Fibroblast of lung (primary cell): Measurements from ENCODE around the gene HEMK1. TPM values are rescaled to one million over a fixed set of nuclear protein-coding genes. Genes with fewer than 3 reads are reported as not detected.

Experiments used
- DNase-seq, 2 donors: peaks; one replicate each; pipeline versions ENCODE4 v3.0.0 to v3.0.0-alpha.2; 2010; ENCODE audit warnings: low read depth in 2 of 2
- H2AFZ ChIP-seq: 2 replicates; pipeline ENCODE4 v1.5.1; 2012; ENCODE audit warnings: low read length, control low read depth, inconsistent platforms
- H3K27ac ChIP-seq: 2 replicates; pipeline ENCODE4 v1.5.1; 2011; ENCODE audit warnings: low read length, control low read depth; ENCODE audit not compliant: insufficient read depth
- H3K27me3 ChIP-seq: 2 replicates; pipeline ENCODE4 v1.5.1; 2011; ENCODE audit warnings: mild to moderate bottlenecking, low read length; ENCODE audit not compliant: control insufficient read depth, insufficient read depth
- H3K36me3 ChIP-seq: 2 replicates; pipeline ENCODE4 v1.5.1; 2011; ENCODE audit warnings: low read length; ENCODE audit not compliant: control insufficient read depth, insufficient read depth
- H3K4me1 ChIP-seq: 2 replicates; pipeline ENCODE4 v1.5.1; 2011; ENCODE audit warnings: low read length; ENCODE audit not compliant: control insufficient read depth, insufficient read depth; ENCODE audit errors: extremely low read depth
- H3K4me2 ChIP-seq: 2 replicates; pipeline ENCODE4 v1.5.1; 2011; ENCODE audit warnings: low read length, control low read depth; ENCODE audit not compliant: insufficient read depth; ENCODE audit errors: extremely low read depth
- H3K4me3 ChIP-seq, 4 experiments: fragments of 200-600 bp in 1 of 4; sonication (generic) in 1 of 4; replicated peaks in 1 of 4; 2 replicates each; pipeline ENCODE4 v1.5.1; 2011 to 2016; ENCODE audit warnings: low read length in 4 of 4, low read depth in 3 of 4, mild to moderate bottlenecking in 3 of 4, control low read depth in 2 of 4, inconsistent platforms in 1 of 4, mixed read lengths in 1 of 4; ENCODE audit not compliant: insufficient read depth in 1 of 4; ENCODE audit errors: control extremely low read depth in 1 of 4
- H3K79me2 ChIP-seq: 2 replicates; pipeline ENCODE4 v1.5.1; 2012; ENCODE audit warnings: mild to moderate bottlenecking, low read length, inconsistent platforms; ENCODE audit not compliant: control insufficient read depth, insufficient read depth
- H3K9ac ChIP-seq: 2 replicates; pipeline ENCODE4 v1.5.1; 2011; ENCODE audit warnings: mild to moderate bottlenecking, low read length, control low read depth; ENCODE audit not compliant: insufficient read depth
- H3K9me3 ChIP-seq: 2 replicates; pipeline ENCODE4 v1.5.1; 2012; ENCODE audit warnings: low read depth, low read length; ENCODE audit not compliant: control insufficient read depth, insufficient read depth
- H4K20me1 ChIP-seq: 2 replicates; pipeline ENCODE4 v1.5.1; 2011; ENCODE audit warnings: low read length; ENCODE audit not compliant: control insufficient read depth, insufficient read depth; ENCODE audit errors: extremely low read depth
- EZH2 ChIP-seq: IDR thresholded peaks from 2 replicates; pipeline ENCODE4 v1.5.1; 2012; ENCODE audit warnings: low read length, control low read depth, mild to moderate bottlenecking; ENCODE audit errors: missing control alignments
- polyA plus RNA-seq, 2 donors: library from polyadenylated mRNA; depleted of rRNA in 1 of 2; stranded (reverse) in 1 of 2; unstranded in 1 of 2; fragments of >200 nt; gene quantifications; 2 replicates each; pipeline ENCODE4 v1.2.1, GENCODE V29; 2011 to 2012; ENCODE audit warnings: missing spikeins in 1 of 2
- total RNA-seq: library from RNA; depleted of rRNA; stranded (reverse); fragments of >200 nt; gene quantifications from 2 replicates; pipeline ENCODE4 v1.2.1, GENCODE V29; 2014
- TF ChIP-seq, protein P1 (sequence below), 2 donors: IDR thresholded peaks in 1 of 2; conservative IDR thresholded peaks in 1 of 2; 1 replicate in 1 of 2; 2 replicates in 1 of 2; pipeline ENCODE4 v1.5.1; 2011 to 2012; ENCODE audit warnings: low read length in 2 of 2, control low read depth in 1 of 2, inconsistent platforms in 1 of 2, low read depth in 1 of 2, mild to moderate bottlenecking in 1 of 2

HEMK1 gene
- total and polyA plus RNA-seq, 2 donors (not counting 1 experiment from before 2014, with no cell fraction given) = 8.4 to 12.7 TPM

DNA sequence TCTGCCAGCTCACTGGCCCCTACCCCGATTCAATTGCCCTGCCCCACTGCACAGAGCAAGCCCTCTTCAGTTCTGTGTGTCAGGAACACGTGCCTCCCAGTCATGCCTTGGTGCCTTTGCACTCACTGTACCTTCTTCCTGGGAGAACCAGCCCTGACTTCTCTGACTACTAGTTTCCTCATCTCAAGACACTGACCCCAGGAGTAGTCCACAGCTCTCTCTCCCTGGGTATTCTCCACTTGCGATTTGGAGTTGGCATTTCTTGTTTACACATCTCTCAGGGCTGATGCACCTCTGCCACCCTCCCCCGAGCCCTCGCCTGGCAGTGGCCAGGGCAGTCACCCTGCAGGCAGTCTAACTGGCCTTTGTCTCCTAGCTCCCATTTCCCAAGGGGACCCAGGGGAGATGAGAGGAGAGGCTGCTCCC, 36.6 kb downstream of the HEMK1 start:
- Histone ChIP-seq H3K9me3 (no peaks in the 10 kb centered on the region), H3K4me1 (peaks cover 15% of the 10 kb centered on the region), H3K4me3 (no peak overlapping the region), H2AFZ (no peak overlapping the region), H4K20me1 (no peaks in the 10 kb centered on the region), H3K27me3 (no peaks in the 10 kb centered on the region), H3K36me3 (peaks cover 6% of the 10 kb centered on the region), H3K27ac (no peak overlapping the region), H3K9ac (no peak overlapping the region), H3K4me2 (no peak overlapping the region), H3K79me2 (no peaks in the 10 kb centered on the region)
- DNase-seq = no peak
- TF ChIP-seq, protein P1, sequence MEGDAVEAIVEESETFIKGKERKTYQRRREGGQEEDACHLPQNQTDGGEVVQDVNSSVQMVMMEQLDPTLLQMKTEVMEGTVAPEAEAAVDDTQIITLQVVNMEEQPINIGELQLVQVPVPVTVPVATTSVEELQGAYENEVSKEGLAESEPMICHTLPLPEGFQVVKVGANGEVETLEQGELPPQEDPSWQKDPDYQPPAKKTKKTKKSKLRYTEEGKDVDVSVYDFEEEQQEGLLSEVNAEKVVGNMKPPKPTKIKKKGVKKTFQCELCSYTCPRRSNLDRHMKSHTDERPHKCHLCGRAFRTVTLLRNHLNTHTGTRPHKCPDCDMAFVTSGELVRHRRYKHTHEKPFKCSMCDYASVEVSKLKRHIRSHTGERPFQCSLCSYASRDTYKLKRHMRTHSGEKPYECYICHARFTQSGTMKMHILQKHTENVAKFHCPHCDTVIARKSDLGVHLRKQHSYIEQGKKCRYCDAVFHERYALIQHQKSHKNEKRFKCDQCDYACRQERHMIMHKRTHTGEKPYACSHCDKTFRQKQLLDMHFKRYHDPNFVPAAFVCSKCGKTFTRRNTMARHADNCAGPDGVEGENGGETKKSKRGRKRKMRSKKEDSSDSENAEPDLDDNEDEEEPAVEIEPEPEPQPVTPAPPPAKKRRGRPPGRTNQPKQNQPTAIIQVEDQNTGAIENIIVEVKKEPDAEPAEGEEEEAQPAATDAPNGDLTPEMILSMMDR (conservative IDR thresholded peaks at IDR 0.05 in 1 of 2, IDR thresholded peaks at IDR 0.05 in 1 of 2; ENCODE audit: low read depth in 1 of 2, low read length in 2 of 2) = no peak
- TF ChIP-seq EZH2 = no peak

DNA sequence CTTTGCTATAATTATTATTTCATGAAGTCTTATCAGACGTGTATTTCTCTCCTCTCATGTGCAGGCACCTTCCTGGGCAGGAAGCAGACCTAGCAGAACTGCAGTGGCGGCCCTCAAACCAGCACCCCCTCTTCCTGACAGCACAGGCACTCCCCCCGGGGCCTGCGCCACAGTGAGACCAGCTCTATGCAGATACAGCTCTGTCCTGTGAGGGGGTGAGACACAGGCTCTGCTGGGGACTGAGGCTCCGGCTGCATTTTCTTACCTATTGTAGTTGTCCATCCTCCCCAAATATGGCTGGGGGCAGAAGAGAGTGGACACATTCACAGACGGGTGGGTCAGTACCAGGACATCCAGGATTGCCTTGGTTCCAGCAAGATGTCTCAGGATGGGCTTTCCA, 37.3 kb downstream of the HEMK1 start:
- H3K36me3 ChIP-seq = peaks cover 6% of the 10 kb centered on the region
- no peaks in the 10 kb centered on the region for H3K27me3 ChIP-seq
- H3K4me2 ChIP-seq = no peak overlapping the region
- H3K9ac ChIP-seq = no peak overlapping the region
- no peaks in the 10 kb centered on the region for H3K79me2 ChIP-seq
- TF ChIP-seq, protein P1 (conservative IDR thresholded peaks at IDR 0.05 in 1 of 2, IDR thresholded peaks at IDR 0.05 in 1 of 2; ENCODE audit: low read depth in 1 of 2, low read length in 2 of 2) = no peak
- no peak for TF ChIP-seq EZH2
- H3K27ac ChIP-seq = no peak overlapping the region
- no peak overlapping the region for H2AFZ ChIP-seq
- H3K4me3 ChIP-seq = no peak overlapping the region
- peaks cover 13% of the 10 kb centered on the region for H3K4me1 ChIP-seq
- no peaks in the 10 kb centered on the region for H3K9me3 ChIP-seq
- no peak for DNase-seq
- no peaks in the 10 kb centered on the region for H4K20me1 ChIP-seq

DNA sequence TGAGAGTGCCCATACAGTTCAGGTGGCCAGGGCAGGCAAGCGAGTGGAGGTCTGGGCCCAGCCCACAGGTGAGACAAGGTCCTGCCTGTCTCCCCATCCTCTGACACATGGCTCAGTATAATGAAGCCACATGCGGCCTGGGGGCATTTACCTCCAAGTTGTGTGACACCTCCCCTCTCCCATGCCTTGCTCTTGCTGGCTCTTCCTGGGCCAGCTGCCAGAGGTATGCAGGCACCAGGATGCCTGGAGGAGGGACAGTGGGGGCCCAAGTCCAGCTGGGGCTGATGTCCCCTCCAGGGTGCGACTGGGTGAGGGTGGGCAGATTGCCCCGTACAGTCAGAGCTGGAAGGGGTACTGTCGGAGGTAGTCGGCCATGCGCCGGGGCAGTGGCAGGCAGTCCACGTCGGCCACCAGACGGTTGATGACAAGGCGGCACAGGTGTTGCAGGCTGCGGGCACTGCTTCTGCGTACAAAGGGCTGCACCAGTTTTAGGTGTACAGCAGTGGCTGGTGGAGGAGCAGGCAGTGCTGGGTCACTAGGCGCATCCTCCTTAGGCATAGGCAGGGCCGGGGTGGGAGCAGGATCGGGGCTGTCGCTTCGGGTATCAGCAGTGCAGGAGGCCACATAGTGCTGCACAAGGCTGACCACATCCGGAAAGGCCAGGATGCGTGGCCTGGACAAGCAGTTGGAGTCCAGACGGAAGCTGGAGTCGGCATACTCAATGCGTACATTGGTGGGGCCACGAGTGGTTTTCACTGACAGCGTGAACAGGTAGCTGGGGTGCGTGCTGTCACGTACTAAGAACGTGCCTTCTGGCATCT, 38.2 kb downstream of the HEMK1 start:
- no peak overlapping the region for H2AFZ ChIP-seq
- H3K79me2 ChIP-seq = no peaks in the 10 kb centered on the region
- H3K9me3 ChIP-seq = no peaks in the 10 kb centered on the region
- no peak overlapping the region for H3K9ac ChIP-seq
- H3K4me3 ChIP-seq = no peak overlapping the region
- H3K4me2 ChIP-seq = no peak overlapping the region
- TF ChIP-seq, protein P1 (conservative IDR thresholded peaks at IDR 0.05 in 1 of 2, IDR thresholded peaks at IDR 0.05 in 1 of 2; ENCODE audit: low read depth in 1 of 2, low read length in 2 of 2) = no peak
- TF ChIP-seq EZH2 = no peak
- H3K36me3 ChIP-seq = peaks cover 6% of the 10 kb centered on the region
- H3K27me3 ChIP-seq = no peaks in the 10 kb centered on the region
- H4K20me1 ChIP-seq = no peaks in the 10 kb centered on the region
- peaks cover 11% of the 10 kb centered on the region for H3K4me1 ChIP-seq
- H3K27ac ChIP-seq = no peak overlapping the region
- DNase-seq = no peak
